Measurements from ENCODE around the gene COX6A1. TPM values are rescaled to one million over a fixed set of nuclear protein-coding genes. Genes with fewer than 3 reads are reported as not detected.
"Not testable (repeated sequence)": the region's sequence is repeated elsewhere in the genome, so short reads cannot be mapped to it uniquely, and the experiment has no call there.

Gene COX6A1
- total RNA-seq, 1 experiment from 2014 or later, result 529 TPM

- no peaks in the 10 kb centered on the region for H3K4me1 ChIP-seq (replicated peaks)
- H3K9me3 ChIP-seq (replicated peaks), result no peaks in the 10 kb centered on the region
- H3K27ac ChIP-seq, result no peak overlapping the region
- H3K27me3 ChIP-seq (replicated peaks), result no peaks in the 10 kb centered on the region
- no peaks in the 10 kb centered on the region for H3K36me3 ChIP-seq
- no peak overlapping the region for H3K4me3 ChIP-seq
- DNase-seq (ENCODE audit: low read depth in 1 of 2, low spot score in 2 of 2), result no peak
Observed at GRCh38 chr12:120485961-120486881, 48.3 kb downstream of the COX6A1 start.

GRCh38 chr12:120487552-120487951 is 49.6 kb downstream of the COX6A1 start:
- not testable (repeated sequence) for H3K4me1 ChIP-seq (replicated peaks); DNase-seq (ENCODE audit: low read depth in 1 of 2, low spot score in 2 of 2); H3K27me3 ChIP-seq (replicated peaks); H3K27ac ChIP-seq; H3K9me3 ChIP-seq (replicated peaks); H3K4me3 ChIP-seq; H3K36me3 ChIP-seq

DNA sequence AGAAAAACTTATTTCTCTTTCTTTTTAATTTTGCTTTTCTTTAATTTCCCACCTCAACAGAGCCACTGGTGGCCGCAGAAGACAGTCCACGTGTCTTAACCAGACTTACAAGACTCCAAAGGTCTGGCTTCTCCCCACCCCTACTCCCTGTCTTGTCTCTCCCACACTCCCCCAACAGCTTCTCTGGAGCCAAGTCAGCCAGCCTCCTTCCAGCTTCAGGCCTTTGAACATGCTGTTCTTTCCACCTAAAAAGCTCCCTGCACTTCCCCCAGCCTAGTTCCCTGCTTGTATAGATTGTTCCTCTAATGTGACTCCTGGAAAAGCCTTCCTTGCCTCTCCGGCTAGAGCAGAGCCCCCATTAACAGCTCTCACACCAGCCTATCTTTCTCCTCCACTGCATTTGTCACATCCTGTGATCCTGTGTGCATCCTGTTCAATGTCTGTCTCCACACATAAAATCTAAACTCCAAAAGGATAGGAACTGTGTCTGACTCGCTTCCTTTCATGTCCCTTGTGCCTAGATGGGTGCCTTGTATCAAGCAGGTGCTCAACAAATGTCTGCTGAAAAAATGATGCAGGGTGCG is 50.2 kb downstream of the COX6A1 start:
- Histone ChIP-seq H3K36me3 (no peaks in the 10 kb centered on the region), H3K4me1 (replicated peaks) (no peaks in the 10 kb centered on the region), H3K27ac (no peak overlapping the region), H3K9me3 (replicated peaks) (no peaks in the 10 kb centered on the region), H3K4me3 (no peak overlapping the region), H3K27me3 (replicated peaks) (no peaks in the 10 kb centered on the region)
- no peak for DNase-seq (ENCODE audit: low read depth in 1 of 2, low spot score in 2 of 2)

DNA sequence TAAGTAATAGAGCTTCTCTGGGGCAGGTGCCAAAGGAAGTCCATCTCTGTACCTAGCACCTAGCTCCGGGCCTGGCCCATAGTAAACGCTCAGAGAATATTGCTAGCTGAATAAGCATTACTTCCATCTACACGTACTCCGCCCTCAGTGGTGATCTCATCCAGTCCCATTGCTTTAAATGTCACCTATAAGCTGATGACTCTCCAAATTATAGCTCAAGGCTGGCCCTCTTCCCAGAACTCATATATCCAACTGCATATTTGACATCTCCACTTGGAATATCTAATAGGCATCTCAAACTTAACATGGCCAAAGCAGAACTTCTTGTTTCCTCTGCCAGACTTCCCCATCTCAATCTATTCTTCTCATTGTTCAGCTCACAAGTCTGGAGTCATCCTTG is 51.1 kb downstream of the COX6A1 start:
- no peaks in the 10 kb centered on the region for H3K36me3 ChIP-seq
- H3K4me3 ChIP-seq, result no peak overlapping the region
- no peaks in the 10 kb centered on the region for H3K4me1 ChIP-seq (replicated peaks)
- H3K9me3 ChIP-seq (replicated peaks), result no peaks in the 10 kb centered on the region
- no peaks in the 10 kb centered on the region for H3K27me3 ChIP-seq (replicated peaks)
- DNase-seq (ENCODE audit: low read depth in 1 of 2, low spot score in 2 of 2), result no peak
- H3K27ac ChIP-seq, result no peak overlapping the region

DNA sequence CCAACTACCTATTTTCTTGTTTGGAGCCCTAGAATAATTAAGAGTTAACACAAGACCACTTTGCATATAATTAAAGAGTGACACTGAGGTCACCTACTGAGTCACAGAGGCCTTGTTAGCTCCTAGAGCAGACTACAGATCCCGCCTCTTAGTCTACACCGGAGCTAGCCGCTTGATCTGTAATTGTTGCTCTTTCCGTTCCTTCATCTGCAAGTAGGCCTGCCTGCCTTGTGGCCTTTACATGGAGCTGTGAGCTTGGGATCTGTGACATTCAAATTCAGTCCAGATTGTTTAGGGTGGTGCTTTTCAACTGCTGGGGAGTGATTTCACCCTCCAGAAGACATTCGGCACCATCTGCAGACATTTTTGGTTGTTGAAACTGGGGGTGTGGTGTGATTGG is 52.4 kb downstream of the COX6A1 start:
- no peak for DNase-seq (ENCODE audit: low read depth in 1 of 2, low spot score in 2 of 2)
- Histone ChIP-seq H3K4me1 (replicated peaks) (peaks cover 6% of the 10 kb centered on the region; the same call in 1 of the 2 replicates), H3K4me3 (no peak overlapping the region), H3K36me3 (no peaks in the 10 kb centered on the region), H3K27me3 (replicated peaks) (no peaks in the 10 kb centered on the region), H3K27ac (no peak overlapping the region), H3K9me3 (replicated peaks) (no peaks in the 10 kb centered on the region)

Other genes with a start within 250 kb of the COX6A1 start
- 41.0 and 47.4 TPM in 2 replicates for gene GCN1, start 243.4 kb upstream of the COX6A1 start, total RNA-seq (2014; rRNA removed; shearing (Covaris generic))
- 2,307 and 4,128 TPM in 2 replicates for gene RPLP0, start 237.0 kb upstream of the COX6A1 start, total RNA-seq (2014; rRNA removed; shearing (Covaris generic))
- 26.4 and 44.2 TPM in 2 replicates for gene PXN, start 172.4 kb upstream of the COX6A1 start, total RNA-seq (2014; rRNA removed; shearing (Covaris generic))
- under 0.01 TPM in 2 replicates for gene RNU4-2, start 146.2 kb upstream of the COX6A1 start, total RNA-seq (2014; rRNA removed; shearing (Covaris generic))
- gene RNU4-1, start 144.9 kb upstream of the COX6A1 start, total RNA-seq (2014; rRNA removed; shearing (Covaris generic)), result under 0.01 TPM in 2 replicates
- 0.60 and 1.5 TPM in 2 replicates for gene SIRT4, start 135.8 kb upstream of the COX6A1 start, total RNA-seq (2014; rRNA removed; shearing (Covaris generic))
- not detected in 2 replicates for gene PLA2G1B, start 110.3 kb upstream of the COX6A1 start, total RNA-seq (2014; rRNA removed; shearing (Covaris generic))
- not detected in 2 replicates for gene MSI1, start 68.9 kb upstream of the COX6A1 start, total RNA-seq (2014; rRNA removed; shearing (Covaris generic))
- gene TRIAP1, start 8.3 kb downstream of the COX6A1 start, total RNA-seq (2014; rRNA removed; shearing (Covaris generic)), result 41.3 and 44.8 TPM in 2 replicates
- 16.3 and 20.2 TPM in 2 replicates for gene GATC, start 8.3 kb downstream of the COX6A1 start, total RNA-seq (2014; rRNA removed; shearing (Covaris generic))
- gene SRSF9, start 31.6 kb downstream of the COX6A1 start, total RNA-seq (2014; rRNA removed; shearing (Covaris generic)), result 199 and 263 TPM in 2 replicates
- 251 and 497 TPM in 2 replicates for gene DYNLL1, start 58.0 kb downstream of the COX6A1 start, total RNA-seq (2014; rRNA removed; shearing (Covaris generic))
- 42.3 and 47.8 TPM in 2 replicates for gene COQ5, start 91.0 kb downstream of the COX6A1 start, total RNA-seq (2014; rRNA removed; shearing (Covaris generic))
- 45.3 and 54.7 TPM in 2 replicates for gene RNF10, start 96.2 kb downstream of the COX6A1 start, total RNA-seq (2014; rRNA removed; shearing (Covaris generic))
- gene POP5, start 143.3 kb downstream of the COX6A1 start, total RNA-seq (2014; rRNA removed; shearing (Covaris generic)), result 44.8 and 49.7 TPM in 2 replicates
- gene CABP1, start 202.5 kb downstream of the COX6A1 start, total RNA-seq (2014; rRNA removed; shearing (Covaris generic)), result not detected in 2 replicates
- 70.0 and 84.6 TPM in 2 replicates for gene MLEC, start 249.0 kb downstream of the COX6A1 start, total RNA-seq (2014; rRNA removed; shearing (Covaris generic))

Data from SJSA1 (cell line).